ENCODE results near the gene THBS1.

Gene THBS1

GRCh38 chr15:39641191-39641889 is 60.5 kb downstream of the THBS1 start:
- no peak for DNase-seq

- DNase-seq, result no peak
Observed at GRCh38 chr15:39642011-39642640, 61.2 kb downstream of the THBS1 start.

- DNase-seq, result no peak
Observed at GRCh38 chr15:39643727-39644126, 62.8 kb downstream of the THBS1 start.

- no peak for DNase-seq
Observed at GRCh38 chr15:39644136-39644535, 63.3 kb downstream of the THBS1 start.

GRCh38 chr15:39645138-39645975 is 64.5 kb downstream of the THBS1 start:
- DNase-seq, result no peak

- DNase-seq, result no peak
Observed at GRCh38 chr15:39645976-39646257, 65.0 kb downstream of the THBS1 start.

- DNase-seq, result no peak
Observed at GRCh38 chr15:39646425-39646824, 65.5 kb downstream of the THBS1 start.
